ENCODE results near the gene APIP.

DNA sequence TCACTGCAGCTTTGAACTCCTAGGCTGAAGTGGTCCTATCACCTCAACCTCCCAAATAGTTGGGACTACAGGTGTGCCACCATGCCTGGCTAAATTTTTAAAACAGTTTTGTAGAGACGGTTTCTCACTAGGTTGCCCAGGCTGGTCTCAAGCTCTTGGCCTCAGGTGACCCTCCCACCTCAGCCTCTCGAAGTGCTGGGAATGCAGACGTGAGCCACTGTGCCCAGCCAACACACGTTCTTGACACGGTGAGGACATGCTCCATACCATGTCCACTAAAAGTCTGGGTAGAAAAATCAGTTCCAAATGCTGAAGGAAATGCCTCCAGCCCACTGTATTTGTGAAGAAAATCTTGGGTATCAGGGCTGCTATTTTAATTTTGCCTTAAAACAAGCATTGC lies 47.2 kb upstream of the APIP start:
- TF ChIP-seq, protein P1, sequence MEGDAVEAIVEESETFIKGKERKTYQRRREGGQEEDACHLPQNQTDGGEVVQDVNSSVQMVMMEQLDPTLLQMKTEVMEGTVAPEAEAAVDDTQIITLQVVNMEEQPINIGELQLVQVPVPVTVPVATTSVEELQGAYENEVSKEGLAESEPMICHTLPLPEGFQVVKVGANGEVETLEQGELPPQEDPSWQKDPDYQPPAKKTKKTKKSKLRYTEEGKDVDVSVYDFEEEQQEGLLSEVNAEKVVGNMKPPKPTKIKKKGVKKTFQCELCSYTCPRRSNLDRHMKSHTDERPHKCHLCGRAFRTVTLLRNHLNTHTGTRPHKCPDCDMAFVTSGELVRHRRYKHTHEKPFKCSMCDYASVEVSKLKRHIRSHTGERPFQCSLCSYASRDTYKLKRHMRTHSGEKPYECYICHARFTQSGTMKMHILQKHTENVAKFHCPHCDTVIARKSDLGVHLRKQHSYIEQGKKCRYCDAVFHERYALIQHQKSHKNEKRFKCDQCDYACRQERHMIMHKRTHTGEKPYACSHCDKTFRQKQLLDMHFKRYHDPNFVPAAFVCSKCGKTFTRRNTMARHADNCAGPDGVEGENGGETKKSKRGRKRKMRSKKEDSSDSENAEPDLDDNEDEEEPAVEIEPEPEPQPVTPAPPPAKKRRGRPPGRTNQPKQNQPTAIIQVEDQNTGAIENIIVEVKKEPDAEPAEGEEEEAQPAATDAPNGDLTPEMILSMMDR (IDR thresholded peaks at IDR 0.05) = no peak
- no peak for TF ChIP-seq POLR2A (IDR thresholded peaks at IDR 0.05)

Measured in Peyer's patch (tissue), 4 donors.